ENCODE results near the gene PRKAG2. TPM values are rescaled to one million over a fixed set of nuclear protein-coding genes. Genes with fewer than 3 reads are reported as not detected.

The PRKAG2 gene
- total and polyA plus RNA-seq, 2 experiments from 2014 or later: 9.1 to 14.9 TPM

GRCh38 chr7:151764056-151764920, 112.6 kb downstream of the PRKAG2 start:
- no peaks in the 10 kb centered on the region for H3K4me1 ChIP-seq (ENCODE audit: insufficient read depth)
- H3K4me3 ChIP-seq: no peak overlapping the region
- no peak for DNase-seq (ENCODE audit: low spot score)
- H3K27ac Mint-ChIP-seq: no peak overlapping the region
- H3K27me3 ChIP-seq (ENCODE audit: insufficient read depth): no peaks in the 10 kb centered on the region
- H4K20me1 ChIP-seq (replicated peaks; ENCODE audit: insufficient read depth): no peaks in the 10 kb centered on the region
- peaks cover 15% of the 10 kb centered on the region for H3K4me1 Mint-ChIP-seq
- H3F3A ChIP-seq (replicated peaks; ENCODE audit: low read depth): no peaks in the 10 kb centered on the region
- no peak overlapping the region for H3K4me3 Mint-ChIP-seq
- no peak for ATAC-seq
- no peak overlapping the region for H2AFZ ChIP-seq
- H3K79me2 ChIP-seq (replicated peaks; ENCODE audit: insufficient read depth): no peaks in the 10 kb centered on the region
- no peak overlapping the region for H3K27ac ChIP-seq (ENCODE audit: low read depth)
- no peaks in the 10 kb centered on the region for H3K36me3 ChIP-seq (ENCODE audit: insufficient read depth)
- no peaks in the 10 kb centered on the region; the same call in 2 of the 3 replicates for H3K36me3 Mint-ChIP-seq (ENCODE audit: low read depth)
- H3K9me3 Mint-ChIP-seq: no peaks in the 10 kb centered on the region; the same call in 2 of the 3 replicates
- peaks cover 20% of the 10 kb centered on the region for H3K27me3 Mint-ChIP-seq (ENCODE audit: insufficient read depth, low read depth, poor library complexity)
- H3K4me2 ChIP-seq: no peak overlapping the region
- TF ChIP-seq EZH2 (IDR thresholded peaks at IDR 0.05; ENCODE audit: low read depth, unreplicated experiment) (no peak), CTCF (conservative IDR thresholded peaks at IDR 0.05; ENCODE audit: low read depth in 2 of 2) (no peak), ETS1 (IDR thresholded peaks at IDR 0.05) (no peak), POLR2AphosphoS5 (IDR thresholded peaks at IDR 0.05; ENCODE audit: low read depth) (no peak), ZNF114 (CRISPR knock-in tag; IDR thresholded peaks at IDR 0.05) (no peak), STAT1 (IDR thresholded peaks at IDR 0.05; ENCODE audit: unreplicated experiment) (no peak), ZNF462 (CRISPR knock-in tag; IDR thresholded peaks at IDR 0.05) (no peak), NANOG (IDR thresholded peaks at IDR 0.05; ENCODE audit: borderline replicate concordance) (no peak), EZH2phosphoT487 (IDR thresholded peaks at IDR 0.05; ENCODE audit: unreplicated experiment) (no peak), JUNB (IDR thresholded peaks at IDR 0.05; ENCODE audit: unreplicated experiment) (no peak), ZNF331 (CRISPR knock-in tag; IDR thresholded peaks at IDR 0.05; ENCODE audit: low read depth) (no peak), REST (IDR thresholded peaks at IDR 0.05; ENCODE audit: unreplicated experiment) (no peak), CREB1 (CRISPR knock-in tag; IDR thresholded peaks at IDR 0.05; ENCODE audit: low read depth) (no peak)
- no peaks in the 10 kb centered on the region for H3K9me2 ChIP-seq (ENCODE audit: insufficient read depth)
